GM19238 (cell line): ENCODE measurements around the gene TSC22D4.
A peak's percentile ranks its signal among the peaks of the same experiment; 100 is the strongest.
"Not testable (repeated sequence)": the region's sequence is repeated elsewhere in the genome, so short reads cannot be mapped to it uniquely, and the experiment has no call there.

ENCODE experiments used
- DNase-seq: peaks from one replicate; pipeline ENCODE4 v3.0.0; 2011; ENCODE audit warnings: low spot score; ENCODE audit not compliant: insufficient read length

Gene TSC22D4

GRCh38 chr7:100446040-100446439 is 33.0 kb downstream of the TSC22D4 start:
- DNase-seq = no peak

GRCh38 chr7:100444311-100445278 is 34.4 kb downstream of the TSC22D4 start:
- DNase-seq = no peak

- DNase-seq = no peak
These were observed 35.7 kb downstream of the TSC22D4 start for GRCh38 chr7:100443096-100443840.

GRCh38 chr7:100441641-100442535 is 37.1 kb downstream of the TSC22D4 start:
- no peak for DNase-seq

- not testable (repeated sequence) for DNase-seq
These were observed 39.8 kb downstream of the TSC22D4 start for GRCh38 chr7:100439244-100439643.

- not testable (repeated sequence) for DNase-seq
These were observed 40.3 kb downstream of the TSC22D4 start for GRCh38 chr7:100438731-100439130.

GRCh38 chr7:100438172-100438571 is 40.8 kb downstream of the TSC22D4 start:
- DNase-seq = no peak

GRCh38 chr7:100437150-100438100 is 41.6 kb downstream of the TSC22D4 start:
- DNase-seq = no peak

- DNase-seq = peak; percentile 52
These were observed 43.4 kb downstream of the TSC22D4 start for GRCh38 chr7:100435401-100436304.

- no peak for DNase-seq
These were observed 44.5 kb downstream of the TSC22D4 start for GRCh38 chr7:100434297-100435144.

GRCh38 chr7:100433592-100434296 is 45.3 kb downstream of the TSC22D4 start:
- DNase-seq = no peak

GRCh38 chr7:100433276-100433591 is 45.8 kb downstream of the TSC22D4 start:
- DNase-seq = no peak

- DNase-seq = no peak
These were observed 46.3 kb downstream of the TSC22D4 start for GRCh38 chr7:100432621-100433275.

- DNase-seq = no peak
These were observed 47.0 kb downstream of the TSC22D4 start for GRCh38 chr7:100432053-100432452.

GRCh38 chr7:100431286-100431735 is 47.7 kb downstream of the TSC22D4 start:
- no peak for DNase-seq

- no peak for DNase-seq
These were observed 48.3 kb downstream of the TSC22D4 start for GRCh38 chr7:100430493-100431285.
